Epidermal melanocyte (primary cell): ENCODE measurements around the gene ZDHHC24.
A peak's percentile ranks its signal among the peaks of the same experiment; 100 is the strongest.

Experiments used
- DNase-seq: peaks from one replicate; pipeline ENCODE4 v3.0.0; 2011; ENCODE audit warnings: low spot score; ENCODE audit not compliant: insufficient read length

Gene ZDHHC24

DNA sequence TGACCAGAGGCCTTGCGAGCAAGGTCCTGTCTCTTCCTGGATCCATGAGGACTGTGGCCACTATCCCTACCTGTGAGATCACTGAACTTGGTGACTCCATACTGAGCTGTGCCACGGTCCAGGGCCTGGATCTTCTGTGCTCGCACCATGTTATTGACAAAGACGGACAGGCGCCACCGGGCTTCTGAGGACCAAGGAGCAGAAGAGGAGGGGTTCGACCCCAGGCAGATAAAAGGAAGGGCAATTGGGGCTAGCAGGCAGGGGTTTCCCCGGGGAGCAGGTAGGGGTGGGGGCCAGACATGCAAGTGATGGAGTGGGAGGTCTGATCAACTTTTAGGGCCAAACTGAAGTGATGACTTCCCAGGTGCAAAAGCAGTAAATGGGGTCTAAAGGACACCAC is 20.4 kb upstream of the ZDHHC24 start:
- no peak for DNase-seq

DNA sequence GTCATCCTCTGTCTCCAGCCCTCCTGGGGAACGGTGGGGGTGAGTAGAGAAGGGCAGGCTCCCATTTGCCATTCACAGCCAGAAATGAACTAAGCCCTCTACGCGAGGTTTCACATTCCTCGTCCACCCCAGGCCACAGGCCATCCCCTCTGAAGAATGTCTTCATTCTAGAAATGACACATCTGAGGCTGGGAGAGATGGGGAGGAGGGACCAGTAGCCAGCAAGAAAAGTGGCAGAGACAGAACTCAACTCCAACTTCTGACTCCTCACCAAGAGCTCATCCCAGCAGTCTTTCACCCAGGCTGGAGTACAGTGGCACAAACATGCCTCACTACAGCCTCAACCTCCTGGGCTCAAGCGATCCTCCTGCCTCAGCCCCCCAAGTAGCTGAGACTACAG is 19.1 kb upstream of the ZDHHC24 start:
- peak; percentile 10 for DNase-seq

DNA sequence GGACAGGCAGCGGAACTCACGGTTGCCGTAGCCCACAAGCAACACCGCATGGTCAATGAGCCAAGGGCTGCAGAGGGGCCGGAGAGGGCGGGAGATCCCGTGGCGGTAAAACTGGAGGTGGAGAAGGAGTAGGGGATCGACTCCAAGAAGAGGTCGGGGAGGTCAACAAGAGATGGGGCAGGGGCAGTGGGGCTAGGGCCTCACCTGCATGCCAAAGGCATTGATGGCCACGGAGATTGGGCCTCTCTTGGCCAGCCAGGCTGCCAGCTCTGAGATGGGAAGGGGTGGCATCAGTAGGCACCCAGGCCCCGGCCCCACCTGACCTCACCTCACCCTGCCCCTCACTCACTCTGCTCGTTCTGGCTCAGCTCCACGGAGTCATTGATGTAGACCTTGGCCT is 18.7 kb upstream of the ZDHHC24 start:
- DNase-seq: no peak

DNA sequence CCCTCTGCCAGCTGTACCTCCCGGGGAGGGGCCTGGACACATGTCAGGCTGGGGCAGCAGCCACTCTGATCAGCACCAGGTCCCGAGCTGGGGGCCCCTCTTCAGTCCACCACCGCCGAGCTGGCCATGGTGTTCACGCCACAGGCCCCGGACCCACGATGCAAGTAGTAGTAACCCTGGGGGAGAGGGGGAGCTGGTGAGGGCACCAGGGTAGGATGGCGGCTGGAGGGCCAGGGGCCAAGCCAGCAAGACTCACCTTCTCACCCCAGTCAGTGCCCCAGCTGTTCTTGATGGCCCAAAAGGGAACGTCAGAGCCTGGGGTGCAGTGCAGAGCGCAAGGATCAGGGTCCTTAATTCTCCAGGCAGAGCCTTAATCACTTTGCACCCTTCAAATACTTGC is 18.0 kb upstream of the ZDHHC24 start:
- no peak for DNase-seq

DNA sequence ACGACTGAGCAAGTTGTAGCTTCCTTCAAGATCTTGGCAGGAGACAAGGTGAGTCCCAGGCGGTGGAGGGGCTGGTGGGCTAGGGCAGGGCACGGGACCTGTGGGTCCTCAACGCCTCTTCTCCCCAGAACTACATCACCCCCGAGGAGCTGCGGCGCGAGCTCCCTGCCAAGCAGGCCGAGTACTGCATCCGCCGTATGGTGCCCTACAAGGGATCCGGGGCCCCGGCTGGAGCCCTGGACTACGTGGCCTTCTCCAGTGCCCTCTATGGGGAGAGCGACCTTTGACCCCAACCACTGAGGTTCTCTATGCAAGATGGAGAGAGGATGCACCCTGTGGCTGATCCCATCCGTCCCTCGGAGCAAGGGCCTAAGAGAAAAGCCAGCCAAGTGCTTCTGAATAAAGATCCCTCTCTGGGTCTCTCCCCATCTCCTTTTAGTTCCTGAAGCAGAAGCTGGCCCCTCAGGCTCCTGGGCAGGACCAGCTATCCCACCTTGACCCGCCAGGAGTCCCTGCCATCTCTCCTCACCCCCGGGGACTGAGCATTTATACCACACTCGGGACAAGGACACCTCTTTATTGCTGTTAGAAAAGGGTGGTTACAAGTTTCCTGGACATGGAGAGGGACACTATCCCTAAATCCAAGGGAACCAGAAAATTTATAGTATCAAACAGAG is 17.2 kb upstream of the ZDHHC24 start:
- DNase-seq: no peak

DNA sequence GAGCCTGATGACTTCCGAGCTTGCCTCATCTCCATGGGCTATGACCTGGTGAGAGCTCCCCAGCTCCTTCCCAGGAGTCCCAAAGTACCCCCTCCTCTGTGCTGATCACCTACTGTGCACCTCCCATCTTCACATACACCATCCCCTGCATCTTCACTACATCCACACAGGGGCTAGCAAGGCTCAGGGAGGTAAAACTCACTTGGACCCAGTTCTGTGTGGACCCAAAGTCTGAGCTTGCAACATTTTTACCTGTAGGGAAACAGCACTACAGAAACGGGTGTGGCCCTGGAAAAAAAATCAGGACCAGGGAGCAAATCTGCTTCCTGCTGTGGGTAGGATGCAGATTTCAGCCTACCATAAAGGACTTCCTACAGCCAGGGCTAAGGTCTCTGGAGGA is 16.4 kb upstream of the ZDHHC24 start:
- no peak for DNase-seq

DNA sequence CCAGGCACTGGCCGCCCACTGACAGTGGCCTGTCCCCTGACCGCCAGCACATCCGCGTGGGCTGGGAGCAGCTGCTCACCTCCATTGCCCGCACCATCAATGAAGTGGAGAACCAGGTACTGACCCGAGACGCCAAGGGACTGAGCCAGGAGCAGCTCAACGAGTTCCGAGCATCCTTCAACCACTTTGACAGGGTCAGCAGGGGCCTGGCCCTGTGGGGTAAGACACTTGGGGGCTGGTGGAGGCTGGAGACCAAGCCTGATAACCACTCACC is 16.1 kb upstream of the ZDHHC24 start:
- DNase-seq: no peak

DNA sequence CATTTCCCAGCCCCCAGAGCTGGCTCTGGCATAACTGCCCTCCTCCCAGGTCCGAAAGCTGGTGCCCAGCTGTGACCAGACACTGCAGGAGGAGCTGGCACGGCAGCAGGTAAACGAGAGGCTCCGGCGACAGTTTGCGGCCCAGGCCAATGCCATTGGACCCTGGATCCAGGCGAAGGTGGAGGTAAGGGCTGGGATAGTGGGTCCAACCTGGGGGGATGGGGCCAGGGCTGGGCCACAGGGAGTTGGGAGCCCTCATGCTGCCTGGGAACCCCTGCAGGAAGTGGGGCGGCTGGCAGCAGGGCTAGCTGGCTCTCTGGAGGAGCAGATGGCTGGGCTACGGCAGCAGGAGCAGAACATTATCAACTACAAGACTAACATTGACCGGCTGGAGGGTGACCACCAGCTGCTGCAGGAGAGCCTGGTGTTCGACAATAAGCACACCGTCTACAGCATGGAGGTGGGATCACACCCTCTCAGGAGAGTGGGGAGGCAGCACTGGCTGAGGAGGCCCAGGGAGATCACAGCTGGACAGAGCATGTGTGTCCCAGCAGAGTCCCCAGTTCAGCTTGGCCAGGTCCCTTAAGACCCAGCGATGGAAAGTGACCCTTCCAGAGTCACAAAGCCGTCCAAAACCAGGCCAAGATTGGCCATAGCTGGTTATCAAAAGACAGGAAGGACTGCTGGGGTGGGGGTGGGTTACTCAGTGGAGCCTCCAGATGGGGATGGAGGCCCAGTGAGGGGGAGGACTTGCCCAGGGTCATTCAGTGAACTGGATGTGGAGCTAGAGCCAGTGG is 15.5 kb upstream of the ZDHHC24 start:
- DNase-seq: no peak

DNA sequence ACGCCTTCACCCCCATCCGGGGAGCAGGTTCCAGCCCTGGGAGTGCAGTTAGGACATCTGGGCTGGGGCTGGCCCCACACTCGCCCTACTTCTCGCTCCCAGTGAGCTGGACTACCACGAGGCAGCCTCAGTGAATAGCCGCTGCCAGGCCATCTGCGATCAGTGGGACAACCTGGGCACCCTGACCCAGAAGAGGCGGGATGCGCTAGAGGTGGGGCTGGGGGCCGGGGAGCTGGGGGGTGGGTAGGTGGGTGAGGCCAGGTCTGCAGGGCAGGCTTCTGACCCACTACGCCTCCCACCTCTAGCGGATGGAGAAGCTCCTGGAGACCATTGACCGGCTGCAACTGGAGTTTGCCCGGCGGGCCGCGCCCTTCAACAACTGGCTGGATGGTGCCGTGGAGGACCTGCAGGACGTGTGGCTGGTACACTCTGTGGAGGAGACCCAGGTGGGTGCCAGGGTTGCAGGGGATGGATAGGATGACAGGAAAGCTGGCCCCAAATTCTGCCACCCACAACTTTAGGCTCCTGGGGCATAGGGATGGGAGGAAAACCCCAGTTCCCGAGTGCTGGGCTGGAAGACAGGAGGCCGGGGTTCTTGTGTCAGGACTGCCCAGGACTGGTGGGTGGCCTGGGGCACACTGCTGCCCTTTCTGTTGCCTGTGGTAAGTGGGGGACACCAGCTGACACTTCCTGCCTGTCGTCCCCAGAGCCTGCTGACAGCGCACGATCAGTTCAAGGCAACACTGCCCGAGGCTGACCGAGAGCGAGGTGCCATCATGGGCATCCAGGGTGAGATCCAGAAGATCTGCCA is 14.2 kb upstream of the ZDHHC24 start:
- no peak for DNase-seq

DNA sequence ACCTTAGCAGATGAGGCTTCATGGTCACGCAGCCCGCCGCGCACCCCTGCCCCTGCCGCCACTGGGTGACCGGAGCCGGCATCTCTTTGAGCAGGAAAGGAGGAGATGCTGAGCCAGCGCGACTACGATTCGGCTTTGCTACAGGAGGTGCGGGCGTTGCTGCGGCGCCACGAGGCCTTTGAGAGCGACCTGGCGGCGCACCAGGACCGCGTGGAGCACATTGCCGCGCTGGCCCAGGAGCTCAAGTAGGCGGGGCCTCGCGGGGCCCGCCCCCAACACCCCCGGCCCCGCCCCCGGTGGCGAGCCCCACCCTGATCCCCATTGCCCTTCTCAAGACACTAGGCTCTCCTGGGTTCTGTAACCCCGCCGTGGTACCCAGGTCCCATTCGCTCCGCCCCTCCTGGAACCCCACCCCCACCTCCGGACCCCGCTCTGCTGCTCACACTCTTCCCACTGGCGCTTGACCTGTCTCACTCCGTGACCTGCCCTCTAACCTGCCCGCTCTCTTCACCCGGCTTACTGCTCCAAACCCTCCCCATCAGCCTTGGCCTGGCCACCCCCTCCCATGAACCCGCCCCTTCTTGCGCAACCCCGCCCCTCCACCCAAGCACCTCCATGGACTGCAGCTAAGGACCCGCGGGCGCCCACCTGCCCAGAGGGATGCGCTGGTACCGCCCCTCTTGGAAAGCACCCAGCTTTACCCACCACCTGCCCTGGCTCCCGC is 13.5 kb upstream of the ZDHHC24 start:
- no peak for DNase-seq

DNA sequence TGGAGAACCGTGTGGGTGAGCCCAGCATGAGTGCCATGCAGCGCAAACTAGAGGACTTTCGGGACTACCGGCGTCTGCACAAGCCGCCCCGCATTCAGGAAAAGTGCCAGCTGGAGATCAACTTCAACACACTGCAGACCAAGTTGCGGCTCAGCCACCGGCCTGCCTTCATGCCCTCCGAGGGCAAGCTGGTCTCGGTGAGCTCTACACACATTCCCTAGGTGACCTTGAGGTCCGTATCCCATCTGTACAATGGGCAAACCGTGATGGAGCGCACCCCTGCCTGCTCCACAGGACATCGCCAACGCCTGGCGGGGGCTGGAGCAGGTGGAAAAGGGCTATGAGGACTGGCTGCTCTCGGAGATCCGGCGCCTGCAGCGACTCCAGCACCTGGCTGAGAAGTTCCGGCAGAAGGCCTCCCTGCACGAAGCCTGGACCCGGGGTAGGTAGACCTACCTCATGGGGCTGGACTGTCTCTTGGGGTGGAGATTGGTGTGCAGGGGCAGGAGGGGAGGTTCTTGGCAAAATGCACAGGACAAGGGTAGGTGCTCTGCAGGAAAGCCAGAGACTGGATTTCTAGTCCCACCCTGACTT is 12.0 kb upstream of the ZDHHC24 start:
- no peak for DNase-seq

DNA sequence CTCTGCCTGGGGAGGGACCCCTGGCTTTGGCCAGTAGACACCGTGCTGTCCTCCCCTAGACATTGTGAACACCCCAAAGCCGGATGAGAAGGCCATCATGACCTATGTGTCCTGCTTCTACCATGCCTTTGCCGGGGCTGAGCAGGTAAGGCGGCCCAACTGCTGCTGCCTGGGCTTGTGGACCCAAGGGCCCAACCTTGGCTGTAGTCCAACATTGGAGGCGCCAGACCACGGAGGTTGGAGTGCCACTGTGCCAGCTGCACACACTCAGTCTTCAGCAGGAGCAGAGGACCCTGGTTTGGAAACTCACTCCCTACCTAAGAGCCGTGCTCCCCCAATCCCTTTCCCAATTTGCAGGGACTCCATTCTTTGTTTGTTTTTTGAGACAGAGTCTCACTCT is 10.2 kb upstream of the ZDHHC24 start:
- no peak for DNase-seq

DNA sequence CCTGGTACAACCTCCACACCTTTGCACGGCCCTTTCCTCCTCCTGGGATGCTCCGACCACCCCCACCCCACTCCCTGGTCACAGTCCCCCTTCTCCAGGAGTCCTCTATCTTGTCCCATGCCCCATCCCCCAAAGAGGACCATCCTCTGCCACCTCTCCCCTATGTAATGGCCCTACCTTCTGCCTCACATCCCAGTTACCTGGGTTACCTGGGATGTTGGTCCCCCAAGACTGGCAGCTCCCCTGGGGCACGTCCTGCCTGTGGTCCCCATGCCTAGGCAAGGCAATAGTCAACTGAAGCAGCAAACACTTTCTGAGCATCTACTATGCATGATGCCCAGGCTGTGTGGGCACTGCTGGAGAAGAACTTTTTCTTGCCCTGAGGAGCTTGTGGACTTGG is 9.6 kb upstream of the ZDHHC24 start:
- no peak for DNase-seq

DNA sequence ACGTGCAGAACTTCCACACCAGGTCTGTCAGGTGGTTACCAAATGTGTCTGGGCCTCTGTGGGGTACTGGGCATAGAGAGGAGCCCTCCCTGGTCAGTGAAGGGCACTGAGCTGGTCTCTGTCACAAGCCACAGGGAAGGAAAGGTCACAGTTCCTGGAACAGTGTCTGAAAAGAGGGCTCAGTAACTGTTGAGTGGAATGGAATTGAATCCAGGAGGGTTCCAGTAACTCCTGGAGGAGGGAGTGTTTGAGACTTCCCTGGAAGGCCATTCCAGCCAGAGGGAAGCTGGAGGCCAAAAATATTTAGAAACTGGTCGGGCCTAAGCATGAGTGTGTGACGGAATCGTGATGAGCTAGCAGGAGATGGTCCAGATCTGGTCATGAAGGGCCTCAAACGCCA is 8.8 kb upstream of the ZDHHC24 start:
- no peak for DNase-seq

DNA sequence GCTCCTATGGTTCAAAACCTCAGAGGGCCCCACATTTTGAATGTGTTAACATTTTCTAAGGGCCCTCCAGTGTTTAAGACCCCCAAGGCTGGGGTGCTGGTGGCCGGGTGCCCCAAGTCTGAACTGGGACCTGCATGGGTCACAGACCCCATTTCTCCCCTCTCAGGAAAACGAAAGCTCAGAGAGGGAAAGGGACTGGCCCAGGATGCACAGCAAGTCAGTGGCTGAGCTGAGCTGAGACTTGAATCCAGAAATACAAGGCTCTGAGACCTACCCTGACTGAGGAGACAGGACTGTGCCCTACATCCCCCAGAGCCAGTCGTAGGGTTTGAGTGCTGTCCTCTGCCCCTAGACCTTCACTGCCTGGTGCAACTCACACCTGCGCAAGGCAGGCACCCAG is 5.0 kb upstream of the ZDHHC24 start:
- DNase-seq: no peak

DNA sequence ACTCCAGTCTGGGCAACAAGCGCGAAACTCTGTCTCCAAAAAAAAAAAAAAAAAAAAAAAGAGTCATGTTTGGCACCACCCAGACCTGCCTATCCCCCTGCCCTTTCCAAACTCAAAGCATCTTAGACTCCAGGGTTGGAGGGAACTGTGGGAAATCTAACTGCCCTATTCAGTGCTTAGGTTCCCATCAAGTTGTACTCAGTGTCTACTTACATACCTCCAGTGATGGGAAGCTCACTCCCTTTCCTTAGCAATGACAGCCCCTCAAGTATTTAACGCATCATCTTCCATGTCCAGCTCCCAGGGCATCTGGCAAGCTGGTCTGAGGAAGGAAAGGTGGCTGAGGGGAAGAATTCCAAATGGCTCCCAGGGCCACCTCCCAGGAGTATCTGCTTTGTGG is 3.8 kb upstream of the ZDHHC24 start:
- no peak for DNase-seq

DNA sequence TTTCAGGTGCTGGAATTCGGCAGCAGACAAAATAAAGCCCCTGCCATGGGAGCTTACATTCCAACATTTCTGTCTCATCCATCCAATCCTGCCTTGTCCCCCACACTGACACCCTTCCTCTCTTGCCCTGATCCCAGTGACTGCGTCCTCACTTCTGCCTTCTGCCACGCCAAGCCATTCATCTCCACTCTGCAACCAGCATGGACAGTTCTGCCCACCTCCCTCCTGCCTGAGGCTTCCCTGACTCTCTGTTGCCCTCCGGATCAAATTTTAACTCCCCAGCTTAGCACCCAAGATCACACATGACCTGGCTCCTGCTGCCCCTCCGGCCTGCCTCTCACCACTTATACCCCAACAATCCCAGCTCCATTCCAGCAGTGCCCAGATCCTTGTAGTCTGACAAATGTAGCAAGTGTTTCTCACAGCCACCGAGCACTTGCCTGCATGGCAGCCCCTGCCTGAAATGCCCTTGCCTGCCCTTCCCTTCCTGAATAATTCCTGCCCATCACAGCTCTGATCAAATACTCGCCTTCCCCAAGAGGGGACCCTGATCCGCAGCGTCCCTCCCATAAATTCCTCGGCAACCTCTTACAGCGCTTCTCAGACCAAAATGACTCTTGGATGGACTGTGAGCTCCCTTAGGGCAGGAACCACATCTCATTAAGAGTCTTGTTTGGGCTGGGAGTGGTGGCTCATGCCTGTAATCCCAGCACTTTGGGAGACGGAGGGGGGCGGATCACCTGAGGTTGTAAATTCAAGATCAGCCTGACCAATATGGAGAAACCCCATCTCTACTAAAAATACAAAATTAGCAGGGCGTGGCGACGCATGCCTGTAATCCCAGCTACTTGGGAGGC is 3.2 kb upstream of the ZDHHC24 start:
- no peak for DNase-seq

DNA sequence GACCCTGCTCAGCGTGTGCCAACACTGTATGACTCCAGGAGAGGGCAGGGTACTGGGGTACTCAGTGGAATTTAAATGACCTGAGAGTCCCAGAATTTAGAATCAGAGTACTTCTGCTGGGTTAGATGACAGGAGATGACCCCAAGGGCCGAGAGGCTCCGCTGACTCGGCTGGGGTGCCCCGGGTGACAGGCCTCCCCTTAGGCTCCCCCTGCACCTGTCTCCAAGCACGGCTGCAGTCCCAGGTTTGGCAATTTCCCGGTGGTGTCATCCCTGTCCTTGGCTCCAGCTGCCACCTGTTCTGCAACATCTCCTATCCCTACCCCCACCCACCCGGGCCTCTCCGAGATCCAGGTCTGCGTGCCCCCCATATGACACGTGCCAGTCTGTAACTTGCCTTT is 2.2 kb upstream of the ZDHHC24 start:
- no peak for DNase-seq

DNA sequence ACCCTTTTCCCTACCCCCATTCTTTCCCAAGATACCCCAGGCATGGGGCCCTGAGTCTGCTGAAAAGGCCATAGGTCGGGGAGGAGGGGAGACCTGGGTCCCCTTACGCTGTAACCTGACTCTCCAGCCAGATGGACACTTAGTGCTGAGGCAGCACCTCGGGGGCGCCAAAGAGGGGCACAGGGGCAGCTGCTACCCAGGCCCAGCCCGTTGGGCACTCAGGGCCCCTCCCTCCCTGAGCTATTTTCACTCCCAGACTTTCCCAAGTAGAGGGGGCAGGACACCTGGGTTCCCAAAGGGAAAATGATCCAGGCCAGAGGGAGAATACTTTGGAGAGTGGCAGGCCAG is 1.8 kb upstream of the ZDHHC24 start:
- no peak for DNase-seq

DNA sequence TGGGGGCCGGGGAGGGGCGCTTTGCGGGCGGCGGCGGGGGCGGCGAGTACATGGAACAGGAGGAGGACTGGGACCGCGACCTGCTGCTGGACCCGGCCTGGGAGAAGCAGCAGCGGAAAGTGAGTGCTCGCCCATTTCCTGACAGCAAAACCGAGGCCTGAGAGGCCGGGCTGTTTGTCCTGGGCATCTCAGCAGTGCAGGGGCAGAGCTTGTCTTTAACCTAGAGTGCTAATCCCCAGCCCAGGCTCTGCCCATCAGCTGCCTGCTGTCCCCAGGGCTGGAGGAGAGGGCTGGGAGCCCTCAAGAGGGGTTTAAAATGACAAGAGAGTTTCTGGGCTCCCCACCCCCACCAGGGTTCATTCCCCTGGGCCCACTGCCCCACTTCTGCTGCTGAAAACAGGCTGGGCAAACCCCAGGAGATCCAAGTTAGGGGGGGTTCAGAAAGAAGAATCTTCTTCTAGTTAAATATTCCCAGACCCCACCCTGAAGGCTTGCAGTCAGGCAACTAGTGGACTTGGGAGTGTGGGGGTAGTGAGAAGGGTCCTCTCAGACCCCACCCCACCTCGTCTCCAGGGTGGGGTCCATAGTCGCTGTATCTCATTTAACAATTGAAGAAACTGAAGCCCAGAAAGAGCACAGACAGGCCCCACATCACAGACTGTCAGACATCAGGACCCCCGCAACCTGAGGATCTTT is 1.3 kb upstream of the ZDHHC24 start:
- no peak for DNase-seq
